Epithelial cell of proximal tubule (primary cell): ENCODE results near the gene STK17A. TPM values are rescaled to one million over a fixed set of nuclear protein-coding genes. Genes with fewer than 3 reads are reported as not detected.
A peak's percentile ranks its signal among the peaks of the same experiment; 100 is the strongest.
"Not testable (repeated sequence)": the region's sequence is repeated elsewhere in the genome, so short reads cannot be mapped to it uniquely, and the experiment has no call there.

Experiments
- DNase-seq: peaks from one replicate; pipeline ENCODE4 v3.0.0-alpha.2; 2011; ENCODE audit warnings: low read depth
- H3K4me3 ChIP-seq: 2 replicates; pipeline ENCODE4 v1.5.1; 2011; ENCODE audit warnings: low read depth, mild to moderate bottlenecking, low read length
- CTCF ChIP-seq: conservative IDR thresholded peaks from 2 replicates; pipeline ENCODE4 v1.5.1; 2012; ENCODE audit warnings: low read depth, mild to moderate bottlenecking, low read length
- total RNA-seq: library from RNA; depleted of rRNA; stranded (reverse); fragments of >200 nt; gene quantifications from 2 replicates; pipeline ENCODE4 v1.2.3, GENCODE V29; 2015

Gene STK17A
- total RNA-seq, 1 donor from 2014 or later: 30.7 TPM

- no peak for DNase-seq
- H3K4me3 ChIP-seq: no peak overlapping the region
- no peak for TF ChIP-seq CTCF
Measured at GRCh38 chr7:43565786-43566185, 17.1 kb upstream of the STK17A start.

GRCh38 chr7:43568529-43568928 is 14.4 kb upstream of the STK17A start:
- H3K4me3 ChIP-seq: no peak overlapping the region
- DNase-seq: no peak
- TF ChIP-seq CTCF: no peak

GRCh38 chr7:43569424-43569823 is 13.5 kb upstream of the STK17A start:
- no peak for TF ChIP-seq CTCF
- no peak overlapping the region for H3K4me3 ChIP-seq
- DNase-seq: no peak

- no peak for TF ChIP-seq CTCF
- no peak for DNase-seq
- no peak overlapping the region for H3K4me3 ChIP-seq
Measured at GRCh38 chr7:43570688-43571365, 12.1 kb upstream of the STK17A start.

- peak; percentile 98 for DNase-seq
- TF ChIP-seq CTCF: no peak
- H3K4me3 ChIP-seq: no peak overlapping the region
Measured at GRCh38 chr7:43572516-43573049, 10.3 kb upstream of the STK17A start.

GRCh38 chr7:43573832-43574231 is 9.1 kb upstream of the STK17A start:
- not testable (repeated sequence) for DNase-seq, H3K4me3 ChIP-seq

- DNase-seq: no peak
- no peak for TF ChIP-seq CTCF
- H3K4me3 ChIP-seq: no peak overlapping the region
Measured at GRCh38 chr7:43575506-43575905, 7.4 kb upstream of the STK17A start.
